D341Med (cell line): Measurements from ENCODE around the gene ABT1.

Experiments used
- DNase-seq: peaks from one replicate; pipeline ENCODE4 v3.0.0; 2012; ENCODE audit warnings: low spot score

The ABT1 gene

GRCh38 chr6:26604797-26605196, 8.0 kb downstream of the ABT1 start:
- no peak for DNase-seq

DNA sequence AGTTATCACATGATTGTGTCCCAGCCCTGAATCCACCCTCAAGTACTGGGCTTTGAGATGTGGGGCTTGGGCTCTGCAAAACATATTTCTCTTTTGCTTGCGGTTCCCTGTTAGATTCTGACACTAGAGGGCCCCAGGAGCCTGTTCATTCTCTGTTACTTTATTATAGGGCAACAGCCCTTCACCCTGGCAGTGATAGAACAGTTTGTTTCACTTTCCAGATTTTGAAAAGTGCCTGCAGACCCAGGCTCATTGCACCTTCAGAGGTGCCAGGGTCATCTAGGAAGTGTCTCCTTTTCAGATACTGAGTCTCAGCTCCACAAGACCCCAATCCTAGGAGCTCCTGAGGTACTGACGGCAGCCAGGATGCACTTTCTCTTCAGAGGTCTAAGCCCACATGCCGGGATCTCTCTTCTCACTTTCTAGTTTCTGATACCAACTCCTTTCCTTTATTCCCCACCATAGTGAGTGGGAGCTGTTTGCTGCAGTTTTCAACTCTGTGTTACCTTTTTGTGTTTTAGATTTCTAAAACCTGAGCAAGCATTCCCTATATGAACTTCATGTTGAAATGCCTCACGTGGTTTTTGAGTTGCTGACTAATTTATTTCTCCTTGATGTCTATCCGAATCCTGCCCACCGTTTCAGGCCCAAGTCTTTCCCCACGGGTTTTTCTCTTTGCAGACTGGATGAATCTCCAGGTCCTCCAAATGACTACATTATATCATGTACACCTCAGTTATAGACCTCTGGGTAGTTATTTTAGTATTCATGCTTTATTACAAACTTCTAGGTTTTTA, 10.9 kb downstream of the ABT1 start:
- peak; percentile 75 for DNase-seq

DNA sequence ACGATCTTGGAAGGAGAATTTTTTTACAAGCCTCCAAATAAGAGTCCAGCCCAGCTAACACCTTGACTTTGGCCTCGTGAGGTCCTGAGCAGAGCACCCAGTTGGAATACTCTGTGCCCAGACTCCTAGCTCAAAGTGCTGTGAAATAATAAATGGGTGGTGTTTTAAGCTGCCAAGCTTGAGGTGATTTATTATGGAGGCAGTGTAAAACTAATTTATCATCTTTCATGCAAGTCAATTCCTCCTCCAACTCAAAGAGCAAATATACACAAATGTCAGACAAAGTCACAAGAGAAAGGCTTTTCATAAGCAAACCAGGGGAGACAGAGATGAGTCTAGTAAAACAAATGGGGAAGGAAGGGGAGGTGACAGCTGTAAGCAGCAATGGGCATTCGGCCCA, 12.7 kb downstream of the ABT1 start:
- DNase-seq: no peak

GRCh38 chr6:26611599-26611998, 14.8 kb downstream of the ABT1 start:
- no peak for DNase-seq

GRCh38 chr6:26613201-26613600, 16.4 kb downstream of the ABT1 start:
- no peak for DNase-seq

DNA sequence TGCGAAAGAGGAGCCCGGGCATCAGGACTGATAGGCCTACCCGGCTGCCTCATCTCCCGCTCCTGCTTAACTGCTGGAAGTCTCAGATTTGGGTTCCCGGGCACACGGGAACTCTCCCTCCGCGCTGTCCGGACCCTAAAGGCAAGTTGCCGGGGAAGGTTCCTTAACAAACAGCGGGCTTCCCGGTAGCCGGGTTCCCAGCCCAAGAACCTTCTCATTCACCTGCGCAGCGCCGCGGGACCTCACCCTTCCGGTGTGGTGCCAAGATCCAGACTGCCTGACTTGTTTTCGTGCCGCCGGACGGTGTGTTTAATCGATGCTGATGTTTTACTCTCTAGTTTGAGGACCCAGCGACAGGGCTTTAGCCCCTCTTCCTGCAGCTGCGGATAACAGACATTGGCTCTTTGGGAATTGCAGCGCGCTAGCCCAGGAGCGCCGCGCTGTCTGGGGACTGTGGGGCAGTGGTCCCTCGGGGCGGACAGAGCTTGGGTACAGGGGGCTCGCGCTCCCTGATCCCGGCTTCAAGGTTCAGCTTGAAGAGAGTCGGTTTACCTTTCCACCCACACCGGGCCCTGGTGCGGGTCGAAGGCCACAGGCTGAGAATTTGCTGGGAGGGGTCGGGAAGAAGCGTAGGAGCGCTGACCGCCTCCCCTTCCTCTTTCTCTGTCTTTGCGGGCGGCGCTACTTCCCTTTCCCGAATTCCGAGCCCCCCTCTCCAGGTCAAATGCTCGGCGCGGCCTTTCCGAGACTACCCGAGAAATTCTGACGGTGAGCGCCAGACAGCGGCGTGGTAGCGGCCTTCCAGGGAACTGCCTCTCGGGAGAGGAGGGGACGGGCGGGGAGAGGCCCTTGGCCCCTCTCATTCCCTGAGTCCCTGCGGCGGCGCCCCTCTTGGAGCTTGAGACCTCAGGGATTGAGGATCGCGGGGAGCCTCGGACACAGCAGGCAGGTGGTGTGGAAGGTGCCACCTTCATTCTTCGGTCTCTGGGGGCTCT, 17.2 kb downstream of the ABT1 start:
- no peak for DNase-seq

- DNase-seq: no peak
These were observed 26.6 kb downstream of the ABT1 start for GRCh38 chr6:26623339-26623859.

DNA sequence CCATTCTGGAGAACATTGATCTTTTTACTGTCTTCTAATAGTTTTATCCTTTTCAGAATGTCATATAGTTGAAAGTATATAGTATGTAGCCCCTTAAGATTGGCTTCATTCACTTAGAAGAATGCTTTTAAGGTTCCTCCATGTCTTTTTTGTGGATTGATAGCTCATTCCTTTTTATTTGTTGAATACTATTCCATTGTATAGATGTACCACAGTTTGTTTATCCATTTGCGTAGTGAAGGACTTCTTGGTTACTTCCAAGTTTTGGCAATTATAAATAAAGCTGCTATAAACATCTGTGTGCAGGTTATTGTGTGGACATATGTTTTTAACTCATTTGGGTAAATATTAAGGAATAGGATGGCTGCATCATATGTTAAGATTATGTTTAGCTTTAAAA, 27.8 kb downstream of the ABT1 start:
- no peak for DNase-seq

DNA sequence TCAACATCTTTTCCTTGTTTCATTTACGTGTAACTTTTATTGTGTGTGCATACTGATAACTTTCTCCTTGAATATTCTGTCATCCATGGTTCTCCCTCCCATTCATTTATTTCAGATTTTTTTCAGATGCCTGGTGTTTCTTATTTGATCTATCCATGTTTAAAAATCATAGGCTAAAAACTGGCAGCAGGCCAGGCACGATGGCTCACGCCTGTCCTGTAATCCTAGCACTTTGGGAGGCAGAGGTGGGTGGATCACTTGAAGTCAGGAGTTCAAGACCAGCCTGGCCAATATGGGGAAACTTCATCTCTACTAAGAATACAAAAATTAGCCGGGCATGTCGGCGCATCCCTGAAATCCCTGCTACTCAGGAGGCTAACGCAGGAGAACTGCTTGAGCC, 31.1 kb downstream of the ABT1 start:
- DNase-seq: no peak

DNA sequence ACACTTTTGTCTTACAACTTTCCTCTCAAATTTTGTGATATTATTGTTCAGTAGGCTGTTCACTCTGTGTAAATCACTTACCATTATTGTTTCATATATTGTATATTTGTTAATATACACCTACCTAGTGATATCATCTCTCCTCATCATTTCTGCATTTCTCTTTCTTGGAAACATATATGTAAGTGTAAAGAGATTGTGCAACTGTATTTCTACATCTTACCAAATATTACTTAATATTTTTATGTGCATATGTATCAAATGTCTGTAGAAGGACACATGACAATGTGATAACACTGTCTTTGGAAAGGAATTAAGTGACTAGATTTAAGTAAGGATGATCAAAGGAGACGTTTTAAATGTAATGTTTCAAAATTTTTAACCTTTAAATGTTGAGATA, 32.6 kb downstream of the ABT1 start:
- DNase-seq: no peak

GRCh38 chr6:26640806-26641205, 44.1 kb downstream of the ABT1 start:
- DNase-seq: no peak

DNA sequence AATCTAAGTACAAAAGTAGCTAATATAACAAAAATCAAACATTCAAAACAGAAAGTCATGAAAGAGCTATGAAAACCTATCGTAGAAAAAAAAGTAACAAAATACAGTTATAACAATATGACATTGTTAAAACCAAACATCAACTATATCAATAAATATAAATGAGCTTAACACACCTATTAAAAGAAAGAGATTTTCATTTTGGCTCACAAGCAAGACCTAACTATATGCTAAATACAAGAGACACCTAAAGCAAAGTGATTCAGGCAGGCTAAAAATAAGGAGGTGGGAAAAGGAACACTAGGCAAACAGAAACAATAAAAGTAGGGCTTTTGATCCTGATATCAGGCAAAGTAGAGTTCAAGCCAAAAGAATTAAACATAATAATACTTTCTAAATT, 49.3 kb downstream of the ABT1 start:
- no peak for DNase-seq
